HUES48 (cell line): ENCODE measurements around the gene PDE6G.

Experiments used
- H3K27ac ChIP-seq: one replicate; pipeline ENCODE4 v1.7.0; 2013; ENCODE audit warnings: low read depth, low read length, inconsistent platforms
- H3K27me3 ChIP-seq: 2 replicates; pipeline ENCODE4 v1.6.1; 2013; ENCODE audit warnings: mild to moderate bottlenecking, low read length; ENCODE audit not compliant: control insufficient read depth, insufficient read depth
- H3K36me3 ChIP-seq: 2 replicates; pipeline ENCODE4 v1.6.1; 2013; ENCODE audit warnings: low read length; ENCODE audit not compliant: control insufficient read depth, insufficient read depth
- H3K4me1 ChIP-seq: 2 replicates; pipeline ENCODE4 v1.6.1; 2013; ENCODE audit warnings: mild to moderate bottlenecking, low read length; ENCODE audit not compliant: control insufficient read depth, insufficient read depth
- H3K4me3 ChIP-seq: 2 replicates; pipeline ENCODE4 v1.5.1; 2013; ENCODE audit warnings: mild to moderate bottlenecking, low read depth, low read length
- H3K9ac ChIP-seq: 2 replicates; pipeline ENCODE4 v1.6.1; 2013; ENCODE audit warnings: mild to moderate bottlenecking, low read depth, low read length, moderate library complexity
- H3K9me3 ChIP-seq: 2 replicates; pipeline ENCODE4 v1.6.1; 2013; ENCODE audit warnings: low read length; ENCODE audit not compliant: control insufficient read depth, insufficient read depth

Gene PDE6G

GRCh38 chr17:81672954-81673353, 16.6 kb upstream of the PDE6G start:
- peaks cover 65% of the 10 kb centered on the region for H3K36me3 ChIP-seq
- H3K27ac ChIP-seq: no peak overlapping the region
- no peaks in the 10 kb centered on the region for H3K27me3 ChIP-seq
- H3K9me3 ChIP-seq: no peaks in the 10 kb centered on the region
- H3K4me1 ChIP-seq: no peaks in the 10 kb centered on the region
- H3K4me3 ChIP-seq: no peak overlapping the region
- H3K9ac ChIP-seq: no peak overlapping the region

DNA sequence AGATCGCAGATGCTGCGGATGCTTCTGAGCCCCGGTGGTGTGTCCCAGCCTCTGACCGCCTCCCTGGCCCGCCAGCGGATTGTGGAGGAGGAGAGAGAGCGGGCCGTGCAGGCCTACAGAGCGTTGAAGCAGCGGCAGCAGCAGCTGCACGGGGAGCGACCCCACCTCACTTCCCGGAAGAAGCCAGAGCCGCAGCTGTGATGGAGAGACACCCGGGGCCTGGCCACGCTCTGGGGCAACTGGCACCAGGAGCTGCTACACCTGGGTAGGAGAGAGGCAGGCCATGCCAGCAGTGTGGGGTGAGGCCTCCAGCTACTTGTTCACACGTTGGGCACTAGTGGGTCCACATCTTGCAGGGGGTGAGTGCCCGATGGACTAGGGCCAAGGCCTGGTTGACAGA, 16.2 kb upstream of the PDE6G start:
- Histone ChIP-seq H3K27ac (no peak overlapping the region), H3K36me3 (peaks cover 68% of the 10 kb centered on the region), H3K9ac (no peak overlapping the region), H3K27me3 (no peaks in the 10 kb centered on the region), H3K9me3 (no peaks in the 10 kb centered on the region), H3K4me1 (no peaks in the 10 kb centered on the region), H3K4me3 (no peak overlapping the region)

- Histone ChIP-seq H3K4me1 (peaks cover 5% of the 10 kb centered on the region; the same call in 1 of the 2 replicates), H3K9ac (no peak overlapping the region), H3K4me3 (0 out of 2 replicates have a peak overlapping the region, but pooled peaks have one; percentile 14), H3K9me3 (no peaks in the 10 kb centered on the region), H3K36me3 (peaks cover 57% of the 10 kb centered on the region), H3K27me3 (no peaks in the 10 kb centered on the region), H3K27ac (no peak overlapping the region)
Observed at GRCh38 chr17:81667754-81668153, 11.4 kb upstream of the PDE6G start.

DNA sequence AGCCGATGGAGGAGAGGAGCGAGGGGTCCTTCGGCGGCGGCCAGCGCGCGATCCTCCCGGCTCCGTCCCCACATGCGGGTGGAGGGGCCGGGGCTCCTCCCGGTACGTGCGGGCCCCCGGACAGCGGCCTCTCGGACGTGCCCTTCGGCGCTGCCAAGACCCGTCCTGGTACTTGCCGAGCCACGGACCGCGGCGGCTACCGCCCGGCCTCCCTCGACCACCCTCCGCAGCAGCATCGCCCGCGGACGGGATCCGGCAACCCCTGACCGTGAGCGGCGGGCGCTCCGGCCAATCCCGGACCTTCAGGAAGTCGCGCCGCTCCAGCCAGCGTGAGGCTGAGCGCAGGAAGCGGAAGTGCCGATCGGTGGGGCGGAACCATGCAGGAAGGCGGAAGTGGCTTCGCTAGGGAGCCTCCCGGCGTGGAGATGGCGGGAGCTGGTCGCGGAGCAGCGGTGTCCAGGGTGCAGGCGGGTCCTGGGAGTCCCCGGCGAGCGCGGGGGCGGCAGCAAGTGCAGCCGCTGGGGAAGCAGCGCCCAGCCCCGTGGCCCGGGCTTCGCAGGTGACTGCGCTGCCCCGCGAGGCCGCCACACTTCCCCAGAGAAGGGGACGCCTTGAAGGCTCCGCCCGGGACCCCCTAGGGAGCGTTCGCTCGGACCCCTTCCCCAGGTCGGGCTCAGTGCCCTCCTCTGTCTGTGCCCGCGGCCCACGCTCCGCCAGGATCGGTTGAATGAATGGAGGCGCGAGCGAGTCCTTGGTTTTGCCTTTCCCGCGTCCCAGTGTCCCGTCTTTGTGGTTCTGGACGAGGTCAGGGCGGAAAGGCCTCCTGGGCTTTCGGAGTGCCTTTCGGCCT, 10.2 kb upstream of the PDE6G start, which contains the start of the genes CCDC137 and OXLD1:
CCDC137 (plus strand) TSS at position 396 of the 850 bp plus-strand sequence; CDS start at position 426, 30 bp downstream.
OXLD1 (minus strand) TSS at position 264 of the 850 bp plus-strand sequence; CDS start at position 236, 28 bp downstream.
- no peaks in the 10 kb centered on the region for H3K27me3 ChIP-seq
- H3K27ac ChIP-seq: peak within 1 kb of the TSS; percentile 89
- H3K36me3 ChIP-seq: peaks cover 45% of the 10 kb centered on the region
- H3K4me3 ChIP-seq: peak within 1 kb of the TSS; percentile 93
- H3K4me1 ChIP-seq: peaks cover 5% of the 10 kb centered on the region; the same call in 1 of the 2 replicates
- H3K9me3 ChIP-seq: no peaks in the 10 kb centered on the region
- peak within 1 kb of the TSS; percentile 85 for H3K9ac ChIP-seq

DNA sequence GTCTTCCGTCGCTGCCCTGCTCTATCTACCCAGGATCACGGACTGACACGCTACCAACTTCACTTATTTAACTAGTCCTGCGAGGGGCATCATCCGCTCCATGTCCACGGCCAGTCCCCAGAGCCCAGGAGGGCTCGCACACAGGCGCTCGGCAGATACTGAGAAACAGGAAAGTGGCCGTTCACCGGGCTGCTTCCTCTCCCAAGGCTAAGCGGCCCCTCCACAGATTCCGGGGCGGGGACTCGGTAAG, 9.7 kb upstream of the PDE6G start:
- H3K9me3 ChIP-seq: no peaks in the 10 kb centered on the region
- H3K9ac ChIP-seq: peak overlapping the region; percentile 27; the same call in 1 of the 2 replicates
- H3K4me1 ChIP-seq: peaks cover 5% of the 10 kb centered on the region; the same call in 1 of the 2 replicates
- no peaks in the 10 kb centered on the region for H3K27me3 ChIP-seq
- H3K27ac ChIP-seq: peak overlapping the region; percentile 89
- H3K36me3 ChIP-seq: peaks cover 39% of the 10 kb centered on the region
- peak overlapping the region; percentile 93 for H3K4me3 ChIP-seq

DNA sequence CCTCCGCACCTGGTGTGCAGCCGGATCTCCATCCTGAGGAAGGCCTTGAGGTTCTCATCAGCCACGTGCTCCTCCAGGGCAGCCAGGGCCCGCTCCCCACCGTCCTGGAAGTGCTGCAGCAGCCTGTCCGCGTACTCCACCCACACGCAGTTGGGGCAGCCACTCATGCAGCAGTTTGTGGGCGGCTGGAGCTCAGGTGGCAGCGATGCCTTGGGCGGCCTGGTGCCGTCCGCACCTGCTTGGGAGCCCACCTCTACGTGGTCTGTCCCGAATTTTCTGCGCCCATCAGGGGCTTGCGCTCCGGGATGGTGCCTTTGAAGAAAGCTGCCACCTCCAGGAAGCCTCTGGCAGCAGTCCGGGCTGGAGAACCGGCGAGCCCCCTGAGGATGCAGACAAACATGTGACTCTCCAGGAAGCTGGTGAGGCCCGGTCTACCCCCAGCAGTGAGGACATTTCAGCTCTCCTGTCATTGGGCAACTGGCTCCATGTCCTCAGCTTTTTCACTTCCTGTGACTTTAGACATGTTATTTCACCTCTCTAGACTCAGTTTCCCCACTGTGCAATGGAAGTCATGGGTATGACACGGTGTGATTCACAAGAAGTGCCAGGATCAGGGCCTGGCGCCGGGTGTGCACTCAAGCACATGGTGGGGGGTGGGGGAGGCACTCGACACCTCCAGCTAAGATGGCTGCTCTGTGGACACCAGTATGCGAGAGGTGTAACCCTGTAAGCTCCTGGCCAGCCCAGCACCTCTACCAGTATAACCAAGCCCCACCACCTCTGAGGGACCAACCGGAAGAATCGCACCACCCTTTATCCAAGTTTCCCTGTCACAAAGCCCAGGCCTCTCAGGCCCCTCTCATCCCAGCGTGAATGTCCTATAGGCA, 9.1 kb upstream of the PDE6G start:
- Histone ChIP-seq H3K9me3 (no peaks in the 10 kb centered on the region), H3K27ac (peak overlapping the region; percentile 89), H3K36me3 (peaks cover 34% of the 10 kb centered on the region), H3K4me3 (peak overlapping the region; percentile 93), H3K9ac (peak overlapping the region; percentile 27; the same call in 1 of the 2 replicates), H3K27me3 (no peaks in the 10 kb centered on the region), H3K4me1 (peaks cover 5% of the 10 kb centered on the region; the same call in 1 of the 2 replicates)

- Histone ChIP-seq H3K9me3 (no peaks in the 10 kb centered on the region), H3K9ac (no peak overlapping the region), H3K36me3 (peaks cover 20% of the 10 kb centered on the region), H3K27ac (no peak overlapping the region), H3K4me1 (peaks cover 5% of the 10 kb centered on the region; the same call in 1 of the 2 replicates), H3K4me3 (no peak overlapping the region), H3K27me3 (no peaks in the 10 kb centered on the region)
Observed at GRCh38 chr17:81664051-81664470, 7.7 kb upstream of the PDE6G start.

GRCh38 chr17:81662002-81662401, 5.7 kb upstream of the PDE6G start:
- Histone ChIP-seq H3K27me3 (no peaks in the 10 kb centered on the region), H3K36me3 (peaks cover 6% of the 10 kb centered on the region; the same call in 1 of the 2 replicates), H3K4me3 (no peak overlapping the region), H3K9ac (no peak overlapping the region), H3K4me1 (peaks cover 5% of the 10 kb centered on the region; the same call in 1 of the 2 replicates), H3K9me3 (no peaks in the 10 kb centered on the region), H3K27ac (no peak overlapping the region)

DNA sequence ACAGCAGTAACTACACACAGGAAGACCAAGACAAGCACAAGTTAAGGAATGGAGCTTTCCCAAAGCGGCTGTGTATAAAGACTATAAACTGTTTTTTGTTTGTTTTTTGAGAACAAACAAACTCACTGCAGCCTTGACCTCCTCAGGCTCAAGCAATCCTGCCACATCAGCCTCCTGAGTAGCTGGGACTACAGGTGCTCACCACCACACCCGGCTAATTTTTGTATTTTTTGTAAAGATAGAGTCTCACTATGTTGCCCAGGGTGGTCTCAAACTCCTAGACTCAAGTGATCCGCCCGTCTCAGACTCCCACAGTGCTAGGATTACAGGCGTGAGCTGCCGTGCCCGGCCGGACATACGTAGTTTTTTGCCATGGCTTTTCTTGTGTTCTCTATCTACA, 4.1 kb upstream of the PDE6G start:
- no peak overlapping the region for H3K27ac ChIP-seq
- H3K4me3 ChIP-seq: no peak overlapping the region
- H3K27me3 ChIP-seq: no peaks in the 10 kb centered on the region
- H3K4me1 ChIP-seq: peaks cover 2% of the 10 kb centered on the region; the same call in 1 of the 2 replicates
- no peak overlapping the region for H3K9ac ChIP-seq
- peaks cover 6% of the 10 kb centered on the region; the same call in 1 of the 2 replicates for H3K36me3 ChIP-seq
- H3K9me3 ChIP-seq: no peaks in the 10 kb centered on the region

GRCh38 chr17:81659038-81659437, 2.7 kb upstream of the PDE6G start:
- no peaks in the 10 kb centered on the region for H3K4me1 ChIP-seq
- H3K27ac ChIP-seq: no peak overlapping the region
- no peaks in the 10 kb centered on the region for H3K36me3 ChIP-seq
- no peaks in the 10 kb centered on the region for H3K9me3 ChIP-seq
- no peak overlapping the region for H3K9ac ChIP-seq
- H3K27me3 ChIP-seq: no peaks in the 10 kb centered on the region
- no peak overlapping the region for H3K4me3 ChIP-seq
